ENCODE measurements around the gene ERC2.

ERC2 gene

DNA sequence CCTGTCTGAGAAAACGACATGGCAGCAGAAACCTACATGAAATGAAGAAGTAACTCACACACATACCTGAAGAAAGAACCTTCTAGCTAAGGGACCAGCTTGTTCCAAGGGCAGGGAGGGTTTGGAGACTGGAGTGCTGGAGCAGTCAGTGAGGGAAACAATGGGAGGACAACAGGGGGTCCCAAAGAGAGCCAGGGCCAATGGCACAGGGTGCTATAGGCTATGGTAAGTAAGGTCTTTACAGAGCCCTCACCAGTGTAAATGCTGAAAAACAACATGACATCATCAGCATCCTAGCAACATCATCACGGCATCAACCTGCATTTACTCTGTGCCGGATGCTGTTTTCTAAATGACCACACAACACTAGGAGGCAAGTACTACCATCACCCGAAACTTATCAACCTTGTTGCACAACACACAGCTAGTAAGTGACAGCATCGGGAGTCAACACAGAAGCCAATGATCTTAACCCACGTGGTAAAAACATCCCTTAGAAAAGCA, 531.7 kb downstream of the ERC2 start:
- TF ChIP-seq POLR2AphosphoS5 (IDR thresholded peaks at IDR 0.05; ENCODE audit: low read depth, low read length) (no peak), TAF1 (IDR thresholded peaks at IDR 0.05; ENCODE audit: borderline replicate concordance, low read depth, low read length) (no peak), POLR2A (IDR thresholded peaks at IDR 0.05; ENCODE audit: low read depth, low read length) (no peak)

DNA sequence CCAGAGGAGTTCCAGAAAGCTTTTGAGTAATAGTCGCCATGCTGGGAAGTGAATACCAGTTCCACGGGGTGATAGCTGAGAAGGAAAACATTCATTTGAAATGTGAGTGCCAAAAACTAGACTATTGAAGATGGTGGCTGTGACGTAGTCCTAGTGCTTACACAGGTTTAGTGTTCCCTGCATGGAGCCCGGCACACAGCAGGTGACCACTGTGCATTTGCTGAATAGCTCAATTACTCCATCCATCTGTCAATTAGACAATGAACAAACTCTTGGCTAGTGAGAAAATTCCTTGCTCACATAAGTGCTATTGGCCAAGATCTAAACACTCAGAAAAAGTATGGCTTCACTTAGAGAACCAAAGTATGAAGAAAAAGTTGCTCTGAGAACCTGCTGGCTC, 533.0 kb downstream of the ERC2 start:
- FAIRE-seq (no peak), DNase-seq (ENCODE audit: insufficient read length) (no peak)
- TF ChIP-seq POLR2A (IDR thresholded peaks at IDR 0.05; ENCODE audit: low read depth, low read length): no peak
- no peak for TF ChIP-seq POLR2AphosphoS5 (IDR thresholded peaks at IDR 0.05; ENCODE audit: low read depth, low read length)
- TF ChIP-seq TAF1 (IDR thresholded peaks at IDR 0.05; ENCODE audit: borderline replicate concordance, low read depth, low read length): no peak

More for the DNA sequence above, 531.7 kb downstream of the ERC2 start:
- DNase-seq (ENCODE audit: insufficient read length) (no peak), FAIRE-seq (no peak)

- TF ChIP-seq TAF1 (IDR thresholded peaks at IDR 0.05; ENCODE audit: borderline replicate concordance, low read depth, low read length) (no peak), POLR2AphosphoS5 (IDR thresholded peaks at IDR 0.05; ENCODE audit: low read depth, low read length) (no peak), POLR2A (IDR thresholded peaks at IDR 0.05; ENCODE audit: low read depth, low read length) (no peak)
- DNase-seq (ENCODE audit: insufficient read length) (no peak), FAIRE-seq (no peak)
These were observed 533.5 kb downstream of the ERC2 start for GRCh38 chr3:55934771-55935170.

DNA sequence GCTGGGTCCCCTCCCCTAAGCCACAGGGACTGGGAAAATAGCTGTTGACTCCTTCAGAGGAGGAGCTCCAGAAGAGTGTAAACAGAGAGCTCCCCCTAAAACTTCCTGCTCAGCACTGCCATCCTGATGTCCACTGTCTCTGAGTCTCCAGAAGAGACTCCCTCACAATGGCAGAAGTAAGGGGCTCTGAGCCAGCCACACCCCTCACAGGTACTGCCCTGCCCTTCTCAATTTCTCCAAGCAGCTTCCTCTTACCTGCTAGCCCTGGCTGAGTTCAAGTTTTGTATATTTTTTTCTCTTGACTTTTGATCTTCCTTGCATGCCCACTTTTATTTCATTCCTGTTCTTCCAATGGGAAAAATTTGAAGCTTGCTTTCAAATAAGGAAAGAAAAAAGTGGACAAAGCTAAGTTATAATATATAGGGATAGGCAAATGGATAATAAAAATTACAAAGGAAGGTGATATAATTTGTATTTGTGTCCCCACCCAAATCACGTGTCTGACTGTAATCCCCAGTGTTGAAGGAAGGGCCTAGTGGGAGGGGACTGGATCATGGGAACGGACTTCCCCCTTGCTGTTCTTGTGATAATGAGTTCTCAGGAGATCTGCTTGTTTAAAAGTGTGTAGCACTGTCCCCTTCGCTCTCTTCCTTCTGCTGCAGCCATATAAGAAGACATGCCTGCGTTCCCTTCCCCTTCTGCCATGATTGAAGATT, 539.0 kb downstream of the ERC2 start:
- FAIRE-seq: no peak
- DNase-seq (ENCODE audit: insufficient read length): no peak
- no peak for TF ChIP-seq POLR2AphosphoS5 (IDR thresholded peaks at IDR 0.05; ENCODE audit: low read depth, low read length)
- no peak for TF ChIP-seq TAF1 (IDR thresholded peaks at IDR 0.05; ENCODE audit: borderline replicate concordance, low read depth, low read length)
- TF ChIP-seq POLR2A (IDR thresholded peaks at IDR 0.05; ENCODE audit: low read depth, low read length): no peak

DNA sequence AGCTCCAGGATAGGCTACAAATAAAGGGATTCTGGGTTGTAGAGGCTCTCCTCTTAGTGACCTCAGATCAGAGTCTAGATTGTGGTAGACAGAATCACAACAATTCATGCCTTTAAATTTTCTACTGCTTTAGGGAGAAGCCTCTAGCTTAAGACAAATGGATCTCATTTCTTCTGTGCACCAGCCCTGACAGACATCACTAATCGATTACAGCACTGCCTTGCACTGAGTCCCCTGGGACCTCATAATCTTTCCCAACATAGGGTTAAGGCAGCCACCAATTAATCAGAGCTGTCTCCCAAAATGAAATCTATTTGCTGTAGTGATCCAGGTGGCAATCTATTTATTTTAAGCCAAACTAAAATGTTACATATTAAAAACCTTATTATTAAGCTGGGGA, 544.6 kb downstream of the ERC2 start:
- TF ChIP-seq POLR2A (IDR thresholded peaks at IDR 0.05; ENCODE audit: low read depth, low read length) (no peak), POLR2AphosphoS5 (IDR thresholded peaks at IDR 0.05; ENCODE audit: low read depth, low read length) (no peak), TAF1 (IDR thresholded peaks at IDR 0.05; ENCODE audit: borderline replicate concordance, low read depth, low read length) (no peak)
- FAIRE-seq (no peak), DNase-seq (ENCODE audit: insufficient read length) (no peak)

GRCh38 chr3:55923207-55923606, 545.1 kb downstream of the ERC2 start:
- TF ChIP-seq POLR2A (IDR thresholded peaks at IDR 0.05; ENCODE audit: low read depth, low read length): no peak
- TF ChIP-seq POLR2AphosphoS5 (IDR thresholded peaks at IDR 0.05; ENCODE audit: low read depth, low read length): no peak
- no peak for TF ChIP-seq TAF1 (IDR thresholded peaks at IDR 0.05; ENCODE audit: borderline replicate concordance, low read depth, low read length)
- FAIRE-seq: no peak
- no peak for DNase-seq (ENCODE audit: insufficient read length)

DNA sequence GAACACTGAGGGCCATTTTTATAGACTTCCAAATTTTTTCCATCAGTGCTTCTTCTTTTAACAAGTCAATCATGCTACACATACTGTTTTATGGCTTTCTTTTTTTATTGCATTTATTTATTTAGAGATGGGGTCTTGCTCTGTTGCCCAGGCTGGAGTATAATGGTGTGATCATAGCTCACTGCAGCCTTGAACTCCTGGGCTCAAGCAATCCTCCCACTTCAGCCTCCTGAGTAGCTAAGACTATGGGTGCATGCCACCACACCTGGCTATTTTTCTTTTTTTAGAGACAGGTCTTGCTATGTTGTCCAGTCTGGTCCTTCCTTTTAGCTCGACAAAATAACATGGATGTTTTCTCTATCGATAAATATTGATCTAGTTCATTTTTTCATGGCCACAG, 555.4 kb downstream of the ERC2 start:
- no peak for DNase-seq (ENCODE audit: insufficient read length)
- FAIRE-seq: no peak
- TF ChIP-seq POLR2AphosphoS5 (IDR thresholded peaks at IDR 0.05; ENCODE audit: low read depth, low read length) (no peak), TAF1 (IDR thresholded peaks at IDR 0.05; ENCODE audit: borderline replicate concordance, low read depth, low read length) (no peak), POLR2A (IDR thresholded peaks at IDR 0.05; ENCODE audit: low read depth, low read length) (no peak)

GRCh38 chr3:55911266-55911665, 557.0 kb downstream of the ERC2 start:
- FAIRE-seq: no peak
- DNase-seq (ENCODE audit: insufficient read length): no peak
- TF ChIP-seq TAF1 (IDR thresholded peaks at IDR 0.05; ENCODE audit: borderline replicate concordance, low read depth, low read length) (no peak), POLR2AphosphoS5 (IDR thresholded peaks at IDR 0.05; ENCODE audit: low read depth, low read length) (no peak), POLR2A (IDR thresholded peaks at IDR 0.05; ENCODE audit: low read depth, low read length) (no peak)

GRCh38 chr3:55910543-55910942, 557.7 kb downstream of the ERC2 start:
- FAIRE-seq (no peak), DNase-seq (ENCODE audit: insufficient read length) (no peak)
- no peak for TF ChIP-seq POLR2A (IDR thresholded peaks at IDR 0.05; ENCODE audit: low read depth, low read length)
- TF ChIP-seq TAF1 (IDR thresholded peaks at IDR 0.05; ENCODE audit: borderline replicate concordance, low read depth, low read length): no peak
- TF ChIP-seq POLR2AphosphoS5 (IDR thresholded peaks at IDR 0.05; ENCODE audit: low read depth, low read length): no peak

DNA sequence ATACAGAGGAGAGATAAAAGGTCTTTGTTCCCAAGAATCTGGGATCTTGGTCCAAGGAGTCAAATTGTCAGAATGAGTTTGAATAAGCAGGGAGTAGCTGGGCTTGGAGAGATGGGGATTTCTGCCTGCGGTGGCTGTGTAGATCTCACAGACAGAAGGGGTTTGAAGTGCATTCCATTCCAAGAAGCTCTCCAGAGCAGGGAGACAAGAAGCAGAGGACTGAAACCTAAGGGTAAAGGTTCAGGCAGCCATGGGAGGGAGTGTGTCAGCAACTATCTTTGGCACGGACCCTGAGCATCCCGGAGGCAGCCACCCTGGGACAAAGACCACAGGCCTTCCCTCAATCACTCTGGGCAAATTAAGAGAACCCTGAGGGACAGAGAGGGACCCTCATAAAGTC, 558.9 kb downstream of the ERC2 start:
- DNase-seq (ENCODE audit: insufficient read length) (no peak), FAIRE-seq (no peak)
- no peak for TF ChIP-seq POLR2AphosphoS5 (IDR thresholded peaks at IDR 0.05; ENCODE audit: low read depth, low read length)
- TF ChIP-seq TAF1 (IDR thresholded peaks at IDR 0.05; ENCODE audit: borderline replicate concordance, low read depth, low read length): no peak
- TF ChIP-seq POLR2A (IDR thresholded peaks at IDR 0.05; ENCODE audit: low read depth, low read length): no peak

DNA sequence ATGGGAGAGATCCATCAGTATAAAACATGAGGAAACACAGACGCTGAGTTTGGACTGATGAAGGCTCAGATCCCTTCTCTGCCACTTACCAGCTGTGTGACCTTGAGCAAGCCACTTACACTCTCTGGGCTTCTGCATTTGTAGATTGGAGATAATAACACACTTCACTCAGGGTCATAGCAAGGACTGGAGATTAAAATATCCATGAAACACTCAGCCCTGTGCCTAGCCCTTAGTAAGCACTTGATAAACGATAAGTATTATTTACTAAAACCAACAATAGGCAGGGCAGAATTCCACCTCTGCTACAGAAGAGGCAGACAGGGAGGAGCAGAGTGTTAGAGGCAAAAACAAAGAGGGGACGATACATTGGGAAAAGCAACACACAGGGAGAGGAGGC, 560.7 kb downstream of the ERC2 start:
- DNase-seq (ENCODE audit: insufficient read length) (no peak), FAIRE-seq (no peak)
- TF ChIP-seq TAF1 (IDR thresholded peaks at IDR 0.05; ENCODE audit: borderline replicate concordance, low read depth, low read length) (no peak), POLR2AphosphoS5 (IDR thresholded peaks at IDR 0.05; ENCODE audit: low read depth, low read length) (no peak), POLR2A (IDR thresholded peaks at IDR 0.05; ENCODE audit: low read depth, low read length) (no peak)

DNA sequence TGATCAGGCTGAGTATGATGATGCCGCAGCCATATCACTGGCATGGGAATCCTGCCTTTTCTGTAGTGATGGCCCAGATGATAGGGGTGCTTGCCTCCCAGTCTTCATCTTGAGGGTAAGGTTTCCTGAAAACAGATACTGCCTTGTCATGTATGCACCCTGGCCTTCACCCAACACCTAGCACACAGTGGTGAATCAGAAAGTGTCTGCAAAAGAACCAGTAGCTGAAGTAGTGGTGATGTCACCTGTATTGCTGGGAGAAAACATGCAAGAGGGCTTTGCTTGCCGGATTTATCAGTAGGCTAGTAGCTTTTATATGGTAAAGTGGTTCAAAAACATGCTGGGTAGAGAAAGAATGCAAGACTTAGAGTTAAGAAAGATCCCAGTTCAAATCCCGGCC, 561.4 kb downstream of the ERC2 start:
- DNase-seq (ENCODE audit: insufficient read length) (no peak), FAIRE-seq (no peak)
- TF ChIP-seq POLR2A (IDR thresholded peaks at IDR 0.05; ENCODE audit: low read depth, low read length): no peak
- no peak for TF ChIP-seq POLR2AphosphoS5 (IDR thresholded peaks at IDR 0.05; ENCODE audit: low read depth, low read length)
- no peak for TF ChIP-seq TAF1 (IDR thresholded peaks at IDR 0.05; ENCODE audit: borderline replicate concordance, low read depth, low read length)

Data from GM12892 (cell line).